ENCODE measurements around the gene SYTL3.
A peak's percentile ranks its signal among the peaks of the same experiment; 100 is the strongest.

Gene SYTL3

GRCh38 chr6:158759966-158760617, 110.2 kb downstream of the SYTL3 start:
- DNase-seq (ENCODE audit: low spot score): no peak

- DNase-seq (ENCODE audit: low spot score): no peak
Measured at GRCh38 chr6:158760618-158761250, 110.9 kb downstream of the SYTL3 start.

GRCh38 chr6:158761746-158762145, 111.9 kb downstream of the SYTL3 start:
- DNase-seq (ENCODE audit: low spot score): no peak

DNA sequence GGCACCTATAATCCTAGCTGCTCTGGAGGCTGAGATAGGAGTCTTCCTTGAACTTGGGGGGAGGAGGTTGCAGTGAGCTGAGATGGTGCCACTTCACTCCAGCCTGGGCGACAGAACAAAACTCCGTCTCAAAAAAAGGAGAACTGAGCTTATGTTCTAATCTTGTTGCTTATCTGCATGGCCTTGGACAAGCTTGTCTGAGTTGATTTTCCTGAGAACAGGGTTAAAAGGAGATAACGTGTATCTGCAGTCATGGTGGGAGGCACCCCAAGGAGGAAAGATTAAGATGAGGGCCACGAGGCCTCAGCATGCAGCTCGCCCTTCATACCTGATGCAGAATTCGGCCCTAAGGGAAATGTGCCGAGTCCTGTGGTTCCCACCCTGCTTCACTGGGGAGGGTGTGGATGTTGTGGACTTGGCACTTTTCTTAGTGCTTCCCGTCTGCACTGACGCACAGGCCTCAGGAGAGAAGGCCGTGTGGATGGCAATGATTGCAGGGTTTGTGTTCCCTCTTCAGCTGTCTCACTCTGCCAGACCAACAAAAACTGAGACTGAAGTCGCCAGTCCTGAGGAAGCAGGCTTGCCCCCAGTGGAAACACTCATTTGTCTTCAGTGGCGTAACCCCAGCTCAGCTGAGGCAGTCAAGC, 113.1 kb downstream of the SYTL3 start:
- DNase-seq (ENCODE audit: low spot score): no peak

DNA sequence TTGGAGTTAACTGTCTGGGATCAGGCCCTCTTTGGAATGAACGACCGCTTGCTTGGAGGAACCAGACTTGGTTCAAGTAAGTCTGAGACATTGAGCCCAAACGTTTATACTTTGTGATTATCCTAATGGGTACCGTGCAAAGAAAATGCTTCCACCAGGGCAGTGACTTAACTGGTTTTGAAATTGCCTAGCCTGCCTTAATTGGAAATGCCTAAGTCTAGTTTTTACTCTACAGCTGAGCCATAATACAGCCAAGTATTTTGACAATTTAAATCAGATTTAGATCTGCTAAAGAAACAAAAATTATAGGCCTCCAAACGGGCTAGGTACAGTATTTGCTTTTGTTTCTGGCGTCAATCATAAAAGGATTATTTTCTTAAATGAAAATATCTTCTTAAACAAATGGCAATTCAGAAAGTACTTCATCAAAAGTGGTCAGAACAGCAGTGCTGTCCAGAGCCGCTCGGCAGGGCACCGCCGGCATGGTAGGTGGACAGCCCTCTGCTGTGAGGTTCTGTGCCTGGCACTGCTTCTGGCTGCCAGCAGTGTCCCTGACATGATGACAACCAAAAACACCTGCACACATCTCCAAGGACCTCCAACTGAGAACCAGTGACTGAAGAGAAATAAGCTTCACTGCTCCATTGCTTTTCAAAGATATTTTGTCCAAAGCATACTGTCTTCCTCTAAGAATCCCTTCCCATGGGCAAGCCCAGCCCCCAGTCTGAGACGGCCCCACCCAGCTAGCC, 113.8 kb downstream of the SYTL3 start:
- no peak for DNase-seq (ENCODE audit: low spot score)

GRCh38 chr6:158764183-158764849, 114.5 kb downstream of the SYTL3 start:
- DNase-seq (ENCODE audit: low spot score): no peak

DNA sequence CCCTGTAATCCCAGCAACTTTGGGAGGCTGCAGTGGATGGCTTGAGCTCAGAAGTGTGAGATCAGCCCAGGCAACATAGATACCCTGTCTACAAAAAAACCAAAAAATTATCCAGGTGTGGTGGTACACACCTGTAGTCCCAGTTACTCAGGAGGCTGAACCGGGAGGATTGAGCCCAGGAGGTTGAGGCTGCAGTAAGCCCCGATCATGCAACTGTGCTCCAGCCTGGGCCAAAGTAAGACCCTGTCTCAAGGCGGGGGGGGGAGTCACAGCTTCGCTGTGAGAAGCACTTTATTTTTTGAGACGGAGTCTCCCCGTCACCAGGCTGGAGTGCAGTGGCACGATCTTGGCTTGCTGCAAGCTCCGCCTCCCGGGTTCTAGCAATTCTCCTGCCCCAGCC, 115.1 kb downstream of the SYTL3 start:
- DNase-seq (ENCODE audit: low spot score): no peak

DNA sequence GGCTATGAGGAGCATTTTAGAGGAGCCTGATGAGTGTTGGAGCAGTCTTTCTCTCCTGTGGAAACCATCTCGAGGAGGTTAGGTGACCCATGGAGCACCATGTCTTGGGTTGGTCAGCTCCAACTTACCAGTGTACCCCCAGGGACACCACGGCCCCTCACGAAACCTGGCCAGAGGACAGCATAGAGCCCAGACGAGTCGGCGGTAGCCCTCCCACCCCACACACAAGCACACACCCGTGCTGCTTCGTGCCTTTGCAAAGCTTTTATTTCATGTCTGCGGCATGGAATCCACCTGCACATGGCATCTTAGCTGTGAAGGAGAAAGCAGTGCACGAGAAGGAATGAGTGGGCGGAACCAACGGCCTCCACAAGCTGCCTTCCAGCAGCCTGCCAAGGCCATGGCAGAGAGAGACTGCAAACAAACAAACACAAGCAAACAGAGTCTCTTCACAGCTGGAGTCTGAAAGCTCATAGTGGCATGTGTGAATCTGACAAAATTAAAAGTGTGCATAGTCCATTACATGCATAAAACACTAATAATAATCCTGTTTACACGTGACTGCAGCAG, 115.7 kb downstream of the SYTL3 start:
- no peak for DNase-seq (ENCODE audit: low spot score)

- DNase-seq (ENCODE audit: low spot score): peak; percentile 40
Measured at GRCh38 chr6:158766621-158767455, 117.0 kb downstream of the SYTL3 start.

DNA sequence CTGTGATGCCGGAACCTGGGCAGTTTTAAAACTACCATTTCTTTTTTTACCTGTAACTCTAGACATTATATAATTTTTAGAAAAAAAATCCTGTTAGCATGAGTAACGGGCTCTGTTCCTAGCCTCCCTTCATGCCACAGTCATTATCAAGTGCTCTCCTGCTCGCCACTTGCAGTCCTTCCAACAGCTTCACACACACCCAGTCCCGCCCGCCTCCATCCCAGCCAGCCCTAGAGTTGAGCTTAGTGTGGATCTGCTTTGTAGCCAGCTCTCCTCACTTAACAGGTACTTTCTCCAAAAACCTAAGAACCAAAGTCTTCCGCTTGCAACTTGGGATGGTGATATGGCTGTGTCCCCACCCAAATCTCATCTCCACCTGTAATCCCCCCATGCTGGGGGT, 117.9 kb downstream of the SYTL3 start:
- no peak for DNase-seq (ENCODE audit: low spot score)

DNA sequence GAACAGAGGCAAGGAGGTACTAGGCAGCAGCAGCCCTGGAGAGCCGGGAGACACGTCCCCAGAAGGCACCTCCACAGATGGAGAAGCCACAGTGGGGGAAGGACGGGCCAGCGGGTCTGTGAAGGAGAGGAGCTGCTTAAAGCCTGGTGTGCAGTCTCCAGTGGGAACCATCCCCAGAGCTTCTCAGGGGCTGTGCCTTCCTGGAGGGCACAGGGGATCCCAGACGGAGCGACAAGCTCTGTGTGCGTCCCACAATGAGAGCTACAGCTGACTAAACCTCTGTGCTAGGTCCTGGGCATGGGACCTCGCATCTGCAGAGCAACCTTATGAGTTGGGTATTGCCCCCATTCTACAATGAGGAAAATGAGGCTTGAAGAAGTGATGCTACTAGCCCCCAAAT, 118.6 kb downstream of the SYTL3 start:
- no peak for DNase-seq (ENCODE audit: low spot score)

DNA sequence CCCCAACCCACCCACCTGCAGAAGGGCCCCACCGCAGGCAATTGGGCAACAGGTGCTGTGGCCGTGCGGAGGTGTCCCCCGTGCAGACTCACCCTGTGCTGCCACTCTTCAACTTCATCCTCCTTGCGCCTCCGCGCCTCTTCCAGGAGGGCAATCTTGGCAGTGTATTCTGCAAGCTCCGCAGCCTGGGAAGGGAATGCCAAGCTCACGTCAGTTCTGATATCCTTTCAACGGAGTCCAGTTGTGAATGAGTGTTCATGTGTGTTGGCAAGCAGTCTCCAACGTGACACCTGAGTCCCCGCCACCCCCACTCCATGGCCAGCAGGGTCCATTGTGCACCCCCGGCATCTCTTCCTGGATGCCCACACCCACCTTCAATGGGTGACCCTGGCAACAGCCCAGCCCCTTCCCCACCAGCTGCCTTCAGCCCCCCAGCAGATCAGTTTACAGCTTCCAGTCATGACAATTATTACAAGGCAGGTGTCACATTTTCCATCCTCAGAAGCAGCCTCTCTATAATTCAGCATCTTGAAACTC, 119.4 kb downstream of the SYTL3 start:
- DNase-seq (ENCODE audit: low spot score): no peak

DNA sequence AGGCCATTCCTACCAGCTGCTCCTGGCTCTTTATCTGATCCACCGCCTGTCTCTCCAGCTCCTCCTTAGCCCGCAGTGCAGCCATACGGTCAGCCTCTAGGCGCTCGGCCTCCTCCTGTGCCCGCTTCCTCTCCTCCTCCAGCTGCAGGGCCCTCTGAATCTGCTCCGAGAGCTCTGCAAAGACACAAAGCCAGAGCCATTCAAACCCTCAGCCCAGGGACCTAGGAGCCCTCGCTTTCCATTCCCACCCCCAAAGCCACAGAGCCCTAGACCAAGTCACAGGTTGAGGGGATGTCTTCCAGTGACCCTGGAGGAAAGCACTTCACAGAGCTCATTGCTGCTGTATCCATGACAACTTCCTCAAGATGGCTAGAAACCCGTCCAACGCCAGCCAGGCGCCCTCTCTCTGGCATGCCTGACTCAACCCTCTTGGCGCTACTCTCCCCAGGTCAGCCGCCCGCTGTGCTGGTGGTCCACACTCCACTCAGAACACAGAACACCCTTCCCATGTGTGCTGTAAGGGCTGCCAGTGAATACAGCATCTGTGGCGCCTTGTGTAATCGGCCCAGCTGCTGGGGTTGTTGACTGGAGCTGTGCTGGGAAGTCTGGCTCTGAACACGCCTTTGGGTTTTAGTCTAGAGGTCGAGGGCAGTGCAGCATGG, 120.0 kb downstream of the SYTL3 start:
- DNase-seq (ENCODE audit: low spot score): peak; percentile 65

GRCh38 chr6:158770533-158771330, 120.9 kb downstream of the SYTL3 start:
- DNase-seq (ENCODE audit: low spot score): peak; percentile 33

GRCh38 chr6:158771399-158772152, 121.7 kb downstream of the SYTL3 start:
- DNase-seq (ENCODE audit: low spot score): no peak

DNA sequence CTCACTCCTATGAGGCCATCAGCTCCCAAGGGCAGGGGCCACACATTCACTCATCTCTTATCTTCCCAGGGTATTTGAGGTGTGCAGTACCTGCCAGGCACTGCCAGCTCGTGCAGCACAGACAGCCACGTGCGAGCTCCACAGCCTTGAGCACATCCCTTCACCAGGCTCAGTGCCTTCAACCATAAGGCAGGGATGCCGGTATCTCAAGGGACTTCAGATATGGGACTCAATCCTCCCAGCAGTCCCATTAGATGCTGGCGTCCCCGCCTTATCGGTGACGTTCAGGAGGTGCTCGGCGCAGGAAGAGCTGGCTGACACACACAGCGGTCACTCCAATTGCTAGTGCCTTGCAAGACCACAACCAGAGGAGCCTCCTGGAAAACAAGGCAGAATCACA, 122.3 kb downstream of the SYTL3 start:
- DNase-seq (ENCODE audit: low spot score): no peak

DNA sequence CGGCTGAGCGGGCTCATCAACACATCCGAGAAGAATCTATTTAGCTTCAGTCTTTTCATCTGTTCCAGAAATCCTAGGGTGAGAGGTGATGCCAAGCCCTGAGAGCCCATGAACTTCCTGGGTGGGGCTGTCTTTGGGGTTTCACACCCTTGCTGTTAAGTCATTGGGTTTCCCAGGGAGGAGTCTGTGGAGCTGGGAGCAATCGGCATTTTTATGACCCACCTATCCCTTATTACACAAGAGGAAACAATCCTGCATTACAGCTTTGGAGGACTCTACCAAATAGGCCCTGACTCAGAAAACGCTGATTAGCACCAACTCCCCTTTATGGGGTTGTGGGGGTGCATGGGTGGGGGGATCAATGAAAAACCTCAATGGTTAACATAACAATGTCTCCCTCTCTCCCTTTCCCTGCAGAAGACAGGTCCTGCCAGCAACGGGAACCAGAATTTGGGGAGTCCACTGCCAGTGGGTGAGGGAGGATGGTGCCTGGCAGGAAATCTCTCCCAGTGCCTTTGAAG, 123.1 kb downstream of the SYTL3 start:
- DNase-seq (ENCODE audit: low spot score): no peak
